ENCODE data around the gene MTFP1.

DNA sequence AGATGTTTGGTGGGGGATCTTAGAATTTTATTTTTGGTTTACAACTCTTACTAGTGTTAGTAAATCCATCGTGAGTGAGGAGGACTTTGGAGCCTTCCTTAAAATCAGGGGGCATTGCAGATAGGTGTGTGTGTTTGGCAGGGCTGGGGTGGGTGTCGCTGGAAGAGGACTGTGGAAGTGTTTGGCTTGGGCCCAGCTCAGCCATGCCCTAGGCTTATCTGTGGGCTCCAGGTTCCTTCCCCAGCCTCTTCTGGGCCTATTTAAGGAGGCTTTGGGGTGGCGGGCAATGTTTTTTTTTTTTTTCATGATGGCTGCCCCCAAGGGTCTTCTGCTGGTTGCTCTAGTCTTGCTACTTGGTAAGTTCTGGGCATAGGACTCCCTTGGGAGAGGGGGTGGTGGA is 22.1 kb downstream of the MTFP1 start:
- TF ChIP-seq YY1 (IDR thresholded peaks at IDR 0.05; ENCODE audit: insufficient read depth, insufficient read length), result no peak
- no peak for TF ChIP-seq ZNF274 (IDR thresholded peaks at IDR 0.05; ENCODE audit: low read depth, low read length)
